Measurements from ENCODE around the gene METRNL.
"Not testable (repeated sequence)": the region's sequence is repeated elsewhere in the genome, so short reads cannot be mapped to it uniquely, and the experiment has no call there.

The METRNL gene

DNA sequence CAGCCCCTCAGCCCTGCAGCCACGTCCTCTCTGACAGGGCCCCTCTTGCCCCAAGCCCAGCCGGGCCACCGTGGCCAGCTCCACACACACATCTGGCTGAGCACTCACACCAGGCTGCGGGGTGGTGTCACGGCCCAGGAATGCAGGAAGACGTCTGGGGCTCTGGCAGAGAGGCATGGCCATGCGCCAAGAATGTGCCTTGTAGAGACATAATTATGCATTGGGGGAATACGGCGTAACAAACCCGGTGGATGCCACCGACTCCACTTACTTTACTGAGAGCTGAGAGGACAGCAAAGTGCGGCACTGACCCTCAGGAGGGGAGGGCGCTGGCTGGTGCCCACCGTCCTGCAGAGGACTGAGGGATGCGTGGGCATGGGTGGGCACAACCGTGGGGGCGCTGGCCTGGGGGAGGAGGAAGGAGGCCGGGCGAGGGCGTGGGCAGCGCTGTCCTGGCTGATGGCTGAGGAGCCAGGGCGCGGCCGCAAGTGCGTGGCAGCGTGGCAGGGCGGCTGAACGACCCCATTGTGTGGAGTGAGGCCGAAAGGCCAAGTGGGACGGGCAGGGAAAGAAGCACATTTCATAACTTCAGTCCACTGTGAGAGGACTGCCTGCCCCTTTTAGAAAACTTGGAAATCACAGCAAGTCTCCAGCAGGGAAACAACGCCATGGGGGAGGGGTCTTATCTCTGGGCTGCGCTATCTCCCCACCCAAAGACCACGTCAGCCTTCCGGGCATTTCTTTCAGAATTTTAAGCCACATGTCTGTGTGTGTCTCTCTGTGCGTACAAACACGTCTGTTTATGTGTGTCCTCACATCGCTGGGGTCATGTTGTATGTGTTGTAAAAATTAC lies 30.6 kb downstream of the METRNL start:
- no peak for DNase-seq

DNA sequence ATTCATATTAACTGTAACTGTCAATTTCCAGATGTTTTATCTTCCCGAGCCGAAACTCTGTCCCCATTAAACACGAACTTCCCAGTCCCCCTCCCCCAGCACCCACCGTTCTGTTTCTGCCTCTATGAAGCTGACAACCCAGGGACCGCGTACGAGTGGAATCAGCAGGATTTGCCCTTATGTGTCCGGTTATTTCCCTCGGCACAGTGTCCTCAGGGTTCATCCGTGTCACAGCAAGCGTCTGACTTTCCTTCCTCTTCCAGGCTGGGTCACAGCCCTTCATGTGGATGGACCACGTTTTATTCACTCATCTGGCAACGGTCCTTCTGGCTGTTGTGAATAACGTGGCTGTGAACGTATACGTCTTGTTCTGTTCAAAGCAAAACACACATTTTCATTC lies 31.3 kb downstream of the METRNL start:
- DNase-seq, result no peak

DNA sequence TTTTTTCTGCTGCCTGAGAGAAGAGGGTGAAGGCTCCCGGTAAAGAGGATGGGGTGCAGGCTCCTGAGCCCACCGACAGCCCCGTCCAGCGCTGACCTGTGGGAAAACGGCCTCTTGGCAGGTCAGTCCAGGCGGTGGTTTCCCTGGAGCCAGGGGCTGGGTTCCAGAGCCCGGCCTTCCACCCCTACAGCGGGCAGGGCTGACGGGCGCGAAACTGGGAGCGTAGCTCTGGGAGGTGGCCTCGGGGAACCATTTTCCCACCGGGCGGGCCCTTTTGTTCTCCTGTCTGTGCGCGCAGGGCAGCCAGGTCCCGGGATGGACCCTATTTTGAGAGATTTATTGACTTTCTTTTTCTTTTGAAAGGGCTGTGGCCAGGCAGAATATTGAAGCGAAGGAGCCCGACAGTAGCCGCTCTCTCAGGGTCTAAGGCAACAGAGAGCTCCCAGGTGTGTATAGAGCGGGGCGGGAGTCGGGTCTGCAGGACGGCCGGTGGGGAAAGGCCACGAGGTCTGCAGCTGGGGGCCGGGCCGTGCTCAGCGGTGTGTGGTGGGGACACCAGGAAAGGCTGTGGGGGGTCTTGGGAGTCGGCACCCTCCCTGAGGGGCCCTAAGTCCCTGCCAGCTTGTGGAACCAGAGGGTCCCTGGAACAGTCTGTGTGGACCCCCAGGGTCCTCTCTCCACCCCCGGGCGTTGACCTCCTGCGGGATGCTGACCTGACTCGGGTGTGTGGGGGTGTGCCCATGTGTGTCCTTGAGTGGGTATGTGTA lies 32.3 kb downstream of the METRNL start:
- no peak for DNase-seq

DNA sequence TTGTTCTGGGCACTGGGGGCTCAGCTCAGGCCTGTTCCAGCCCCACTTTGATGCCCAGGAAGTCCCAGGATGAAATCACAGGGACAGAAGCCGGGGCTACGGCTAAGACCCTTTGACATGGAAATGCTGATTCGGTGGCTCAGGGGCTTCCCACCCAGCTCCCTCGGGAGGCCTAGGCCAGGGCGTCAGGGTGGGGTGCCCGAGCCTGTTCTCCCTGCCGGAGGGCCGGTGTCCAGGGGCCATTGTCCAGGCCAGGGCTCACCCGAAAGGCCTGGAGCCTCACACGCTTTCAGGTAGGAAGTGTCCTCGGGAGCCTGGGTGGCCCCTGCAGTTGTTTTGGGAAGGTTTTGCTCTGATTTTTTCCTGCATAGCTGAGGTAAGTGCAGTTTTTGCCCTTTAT lies 34.0 kb downstream of the METRNL start:
- DNase-seq, result no peak

DNA sequence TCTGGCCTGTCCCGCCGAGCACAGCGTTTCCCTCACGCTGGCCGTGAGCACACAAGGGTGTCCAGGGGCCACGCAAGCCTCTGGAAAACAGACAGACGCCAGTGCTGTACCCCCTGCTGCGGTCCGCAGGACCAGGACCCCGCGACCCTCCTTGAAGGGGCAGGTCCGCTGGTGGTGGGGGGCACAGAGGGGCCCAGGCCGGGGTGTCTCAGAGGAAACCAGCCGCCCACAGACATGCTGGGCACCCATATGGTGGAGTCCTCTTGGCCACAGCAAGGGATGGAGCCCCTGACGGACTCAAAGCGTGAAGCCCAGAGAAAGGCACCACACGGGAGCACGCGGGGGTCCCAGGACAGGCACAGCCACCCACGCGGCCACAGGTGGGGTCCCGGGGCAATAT lies 34.4 kb downstream of the METRNL start:
- no peak for DNase-seq

DNA sequence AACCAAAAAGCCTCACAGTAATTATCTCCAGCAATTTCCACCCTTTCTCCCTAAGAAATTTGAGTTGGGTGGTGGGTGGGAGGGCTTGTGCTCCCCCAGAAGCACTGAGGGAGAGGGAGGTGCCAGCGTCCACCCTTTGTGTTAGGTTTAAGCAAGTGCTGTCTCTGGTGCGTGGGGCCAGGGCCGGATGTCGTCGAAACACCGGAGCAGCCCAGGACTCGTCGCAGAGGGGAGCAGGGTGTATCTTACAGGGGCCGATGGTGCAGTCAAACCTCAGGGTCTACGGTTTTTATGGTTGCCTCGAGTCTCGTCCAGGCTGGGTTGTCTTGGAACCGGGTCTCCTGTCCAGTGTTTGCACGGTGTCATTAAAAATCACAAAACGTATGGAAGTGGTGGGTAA lies 35.3 kb downstream of the METRNL start:
- DNase-seq, result no peak

DNA sequence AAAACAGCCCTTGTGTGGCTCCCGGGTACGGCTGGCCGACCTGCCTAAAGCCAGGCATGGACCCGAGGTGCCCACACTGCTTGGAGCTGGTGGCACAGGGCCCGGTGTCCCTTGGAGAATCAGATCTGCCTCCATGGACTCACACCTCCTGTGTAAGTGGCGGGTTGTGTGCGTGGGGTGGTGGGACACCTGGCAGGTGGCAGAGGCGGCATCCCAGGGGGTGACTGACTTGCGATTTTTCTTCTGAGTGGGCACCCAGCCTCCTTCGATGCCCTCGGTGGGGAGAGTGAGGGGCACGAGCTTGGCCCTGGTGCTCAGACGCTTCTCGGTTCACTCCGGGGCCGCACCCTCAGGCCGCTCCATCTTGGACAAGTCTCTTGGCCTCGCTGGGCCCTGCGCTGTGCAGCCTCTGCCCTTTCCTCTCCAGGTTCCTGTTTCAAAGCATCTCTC lies 35.8 kb downstream of the METRNL start:
- DNase-seq, result no peak

DNA sequence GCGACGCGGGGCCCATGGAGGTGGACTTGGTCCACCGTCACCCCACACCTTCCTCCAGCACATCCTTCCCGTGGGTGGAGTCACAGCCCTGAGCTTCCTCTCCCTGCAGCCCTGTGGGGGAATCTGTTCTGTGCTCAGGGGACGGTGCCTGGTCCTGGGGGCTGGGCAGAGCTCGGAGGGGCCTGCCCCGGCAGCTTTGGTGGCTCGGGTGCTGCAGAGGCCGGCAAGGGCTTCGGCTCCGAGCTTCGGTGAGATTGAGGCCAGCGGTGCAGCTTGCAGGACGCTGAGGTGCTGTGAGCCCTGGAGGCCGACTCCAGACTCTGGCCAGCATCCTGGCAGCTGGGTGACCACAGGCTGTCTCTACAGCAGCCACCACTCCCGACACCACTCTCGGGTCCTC lies 36.4 kb downstream of the METRNL start:
- no peak for DNase-seq

DNA sequence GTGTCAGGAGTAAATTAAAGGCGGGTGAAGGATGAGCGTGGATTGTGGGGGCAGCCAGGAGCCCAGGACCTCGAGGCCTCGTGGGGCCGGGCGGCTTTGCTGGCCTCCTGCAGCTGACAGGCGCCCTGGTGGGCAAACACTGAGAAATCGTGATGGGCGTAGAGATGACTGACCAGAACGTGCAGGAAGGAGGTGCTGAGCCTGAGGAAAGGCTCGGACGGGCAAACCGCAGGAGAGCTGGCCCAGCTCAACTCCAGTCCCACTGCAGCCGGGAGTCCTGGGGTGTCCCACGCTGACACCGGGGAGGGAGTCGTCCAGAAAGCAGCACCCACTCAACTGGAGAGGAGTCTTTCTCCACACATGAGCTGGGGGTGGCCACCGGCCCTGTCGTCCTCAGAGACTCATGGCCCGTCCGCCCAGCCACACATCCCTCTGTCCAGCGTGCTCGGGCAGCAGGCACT lies 36.9 kb downstream of the METRNL start:
- DNase-seq, result no peak

DNA sequence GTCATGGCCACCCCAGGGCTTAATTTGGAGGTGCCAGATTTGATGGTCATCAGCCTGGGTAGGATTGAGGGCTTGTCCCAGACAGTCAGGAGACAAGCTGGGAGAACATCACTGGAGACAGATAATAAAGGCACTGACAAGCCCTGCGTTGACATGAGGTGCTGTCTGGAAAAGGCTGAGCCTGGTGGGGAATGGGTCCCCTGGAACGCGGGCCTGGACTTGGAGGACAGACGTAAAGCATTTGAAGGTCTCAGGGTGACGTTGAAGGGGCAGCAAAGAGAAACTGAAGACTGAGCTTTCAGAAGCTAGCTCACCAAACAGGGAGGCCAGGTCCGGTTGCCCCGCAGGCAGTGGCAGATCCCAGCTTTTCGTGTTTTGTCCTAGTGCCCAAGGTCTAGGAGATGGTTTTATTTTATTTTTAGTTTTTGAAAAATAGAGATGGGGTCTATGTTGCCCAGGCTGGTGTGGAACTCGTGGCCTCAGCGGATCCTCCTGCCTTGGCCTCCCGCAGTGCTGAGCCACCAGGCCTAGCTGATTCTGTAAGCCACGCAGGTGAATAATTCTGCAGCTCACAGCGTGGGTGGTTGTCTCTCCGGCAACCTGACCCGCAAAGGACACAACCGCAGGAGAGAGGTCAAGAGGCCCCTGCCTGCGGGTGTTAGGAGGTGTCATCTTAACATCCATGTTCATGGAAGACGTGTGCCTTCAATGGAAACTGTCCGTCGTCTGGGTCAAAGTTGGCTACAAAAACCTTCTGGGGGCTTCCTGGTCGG lies 37.6 kb downstream of the METRNL start:
- DNase-seq, result no peak

DNA sequence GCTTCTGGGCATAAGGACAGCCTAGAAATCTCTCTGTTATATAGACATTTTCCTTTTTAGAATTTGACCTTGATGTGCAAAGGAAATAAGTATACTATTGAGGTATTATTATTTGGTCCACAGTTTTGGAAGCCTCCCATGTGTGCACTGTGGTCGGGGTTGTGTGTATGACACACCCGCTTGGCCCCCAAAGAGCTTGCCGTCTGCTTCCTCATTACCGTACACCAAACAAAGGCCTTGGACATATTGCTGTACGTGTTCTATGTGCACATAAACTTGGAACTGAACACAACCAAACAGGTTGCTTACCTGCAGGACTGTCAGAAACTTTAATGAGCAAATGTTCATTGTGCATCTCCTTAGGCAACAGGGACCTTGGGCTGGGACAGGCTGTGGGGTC lies 38.2 kb downstream of the METRNL start:
- DNase-seq, result no peak

DNA sequence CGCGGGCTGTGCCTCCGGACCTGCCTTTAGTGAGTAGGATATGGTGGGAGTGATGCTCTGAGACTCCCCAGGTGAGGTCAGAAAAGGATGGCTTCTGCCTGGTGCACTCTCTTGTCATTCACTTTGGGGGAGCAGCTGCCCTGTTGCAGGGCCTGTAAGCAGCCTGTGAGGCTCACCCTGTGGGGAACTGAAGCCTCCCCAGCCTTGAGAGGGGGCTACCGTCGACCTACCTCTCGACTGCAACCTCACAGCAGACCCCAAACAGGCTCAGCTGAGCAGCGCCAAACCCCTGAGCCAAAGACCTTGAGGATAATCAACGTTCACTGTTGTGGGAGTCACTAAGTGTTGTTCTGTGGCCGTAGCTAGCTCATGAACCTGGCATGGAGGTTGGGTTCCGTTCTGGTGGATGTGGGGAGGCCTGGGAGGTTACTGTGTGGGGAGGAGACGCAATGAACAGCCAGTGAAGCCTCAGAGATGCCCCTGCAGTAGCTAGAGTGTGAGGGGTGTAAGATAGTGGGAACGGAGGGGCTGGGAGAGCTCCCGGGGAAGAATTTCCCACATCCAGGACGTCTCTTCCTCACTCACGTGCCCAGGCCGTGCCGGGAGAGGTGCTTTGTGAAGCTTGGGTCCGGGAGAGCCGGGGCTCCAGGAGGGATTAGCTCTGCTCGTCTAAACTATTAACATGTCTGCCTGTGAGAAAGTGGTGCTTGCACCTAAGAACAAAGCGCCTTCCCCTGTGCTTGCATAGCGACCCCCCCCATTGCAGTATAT lies 38.8 kb downstream of the METRNL start:
- no peak for DNase-seq

DNA sequence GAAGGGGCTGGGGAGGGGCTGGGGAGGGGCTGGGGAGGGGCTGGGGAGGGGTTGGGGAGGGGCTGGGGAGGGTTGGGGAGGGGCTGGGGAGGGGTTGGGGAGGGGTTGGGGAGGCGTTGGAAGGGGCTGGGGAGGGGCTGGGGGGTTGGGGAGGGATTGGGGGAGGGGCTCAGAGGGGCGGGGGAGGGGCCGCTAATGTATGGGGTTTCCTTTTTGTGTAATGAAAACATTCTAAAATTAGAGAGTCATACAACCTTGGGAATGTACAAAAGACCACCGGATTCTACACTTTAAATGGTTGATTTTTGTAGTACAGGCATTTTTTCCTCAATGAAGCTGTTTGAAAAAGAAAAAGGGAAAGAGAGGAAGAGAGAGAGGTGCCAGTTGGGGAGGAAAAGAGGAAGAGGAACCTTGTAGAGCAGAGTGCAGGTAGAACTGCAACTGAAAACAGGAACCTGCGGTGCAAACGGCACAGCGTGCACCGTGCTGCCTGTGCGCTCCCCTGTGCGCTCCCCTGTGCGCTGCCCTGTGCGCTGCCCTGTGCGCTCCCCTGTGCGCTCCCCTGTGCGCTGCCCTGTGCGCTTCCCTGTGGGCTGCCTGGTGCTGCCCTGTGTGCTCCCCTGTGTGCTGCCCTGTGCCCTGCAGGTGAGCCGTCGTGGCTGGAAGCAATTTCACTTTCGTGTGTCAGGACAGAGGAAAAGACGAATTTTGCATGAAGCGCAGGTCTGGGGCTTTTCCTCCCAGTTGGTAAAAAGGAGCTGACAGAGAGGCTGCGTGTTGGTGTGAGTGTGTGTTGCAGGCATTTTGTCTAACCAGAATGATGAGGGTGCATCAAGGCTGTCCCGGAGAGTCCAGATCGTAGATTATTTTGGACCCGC lies 40.8 kb downstream of the METRNL start:
- DNase-seq, result no peak

DNA sequence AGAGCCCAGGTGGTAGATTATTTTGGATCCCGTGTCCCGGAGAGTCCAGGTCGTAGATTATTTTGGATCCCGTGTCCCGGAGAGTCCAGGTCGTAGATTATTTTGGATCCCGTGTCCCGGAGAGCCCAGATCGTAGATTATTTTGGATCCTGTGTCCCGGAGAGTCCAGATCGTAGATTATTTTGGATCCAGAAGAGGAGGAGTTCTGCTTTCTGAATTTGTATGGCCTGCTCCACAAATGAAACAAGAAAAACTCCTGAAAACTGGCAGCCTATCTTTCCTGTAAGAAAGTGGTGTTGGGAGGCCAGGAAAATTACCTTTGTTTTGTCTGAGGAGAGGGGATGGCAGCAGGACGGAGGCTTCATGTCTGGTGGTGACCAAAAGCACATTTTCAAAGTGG lies 42.1 kb downstream of the METRNL start:
- DNase-seq, result not testable (repeated sequence)

DNA sequence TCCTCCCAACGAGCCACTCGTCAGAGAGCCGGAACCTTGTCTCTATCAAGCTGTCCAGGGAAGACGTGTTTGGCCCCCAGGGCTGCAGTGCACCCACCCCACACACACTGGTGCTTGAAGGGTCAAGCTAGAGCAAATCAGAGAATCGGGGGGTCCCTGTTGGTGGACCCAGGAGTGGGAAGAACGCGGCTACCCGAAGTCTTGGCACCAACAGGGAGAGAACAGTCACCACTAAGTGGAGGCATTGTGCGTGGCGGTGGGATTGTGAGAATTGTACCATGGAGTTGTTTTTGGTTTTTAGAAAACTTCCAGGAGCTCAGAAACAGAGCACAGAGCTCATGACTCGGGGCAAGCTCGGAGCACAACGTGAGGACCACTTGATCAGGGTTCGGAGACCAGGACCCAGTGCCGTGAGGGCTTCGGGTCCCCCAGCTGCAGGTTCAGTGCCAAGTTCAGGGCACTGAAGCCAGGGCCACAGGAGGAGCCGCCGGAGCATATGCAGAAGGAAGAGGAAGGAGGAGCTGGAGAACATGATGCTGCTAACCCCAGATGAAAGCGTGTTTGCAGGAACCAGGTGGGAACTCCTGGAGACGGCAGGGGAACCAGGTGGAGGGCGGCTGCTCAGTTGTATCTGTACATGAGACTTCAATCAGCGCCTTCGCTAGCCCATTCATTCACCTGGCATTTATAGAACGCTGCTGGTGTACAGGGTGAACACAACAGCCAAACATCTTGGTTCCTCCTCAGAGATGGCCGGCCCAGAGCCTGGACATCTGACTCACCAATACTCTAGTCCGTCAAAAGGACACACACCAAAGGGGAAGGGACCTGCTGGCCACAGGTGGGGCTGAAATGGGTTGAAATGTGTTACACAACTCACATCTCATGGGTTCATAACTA lies 42.8 kb downstream of the METRNL start:
- DNase-seq, result no peak

DNA sequence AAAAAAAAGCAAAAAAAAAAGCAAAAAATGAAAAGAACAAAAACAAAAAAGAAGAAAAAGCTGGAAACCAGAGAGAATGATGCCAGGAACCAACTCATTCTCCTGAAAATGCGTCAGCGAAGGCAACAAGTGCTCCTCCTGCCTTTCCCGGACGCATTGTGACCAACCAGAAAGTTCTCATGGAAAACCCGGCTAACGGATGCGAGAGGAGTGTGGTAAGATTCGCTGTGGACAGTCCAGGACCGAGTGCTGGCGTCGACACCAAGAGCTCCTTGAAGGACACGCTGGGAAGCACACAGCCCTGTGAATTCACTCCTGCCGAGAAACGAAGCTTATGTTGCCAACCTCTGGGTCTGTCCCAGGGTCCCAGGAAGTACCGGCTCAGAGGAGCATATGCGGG lies 43.4 kb downstream of the METRNL start:
- DNase-seq, result no peak

DNA sequence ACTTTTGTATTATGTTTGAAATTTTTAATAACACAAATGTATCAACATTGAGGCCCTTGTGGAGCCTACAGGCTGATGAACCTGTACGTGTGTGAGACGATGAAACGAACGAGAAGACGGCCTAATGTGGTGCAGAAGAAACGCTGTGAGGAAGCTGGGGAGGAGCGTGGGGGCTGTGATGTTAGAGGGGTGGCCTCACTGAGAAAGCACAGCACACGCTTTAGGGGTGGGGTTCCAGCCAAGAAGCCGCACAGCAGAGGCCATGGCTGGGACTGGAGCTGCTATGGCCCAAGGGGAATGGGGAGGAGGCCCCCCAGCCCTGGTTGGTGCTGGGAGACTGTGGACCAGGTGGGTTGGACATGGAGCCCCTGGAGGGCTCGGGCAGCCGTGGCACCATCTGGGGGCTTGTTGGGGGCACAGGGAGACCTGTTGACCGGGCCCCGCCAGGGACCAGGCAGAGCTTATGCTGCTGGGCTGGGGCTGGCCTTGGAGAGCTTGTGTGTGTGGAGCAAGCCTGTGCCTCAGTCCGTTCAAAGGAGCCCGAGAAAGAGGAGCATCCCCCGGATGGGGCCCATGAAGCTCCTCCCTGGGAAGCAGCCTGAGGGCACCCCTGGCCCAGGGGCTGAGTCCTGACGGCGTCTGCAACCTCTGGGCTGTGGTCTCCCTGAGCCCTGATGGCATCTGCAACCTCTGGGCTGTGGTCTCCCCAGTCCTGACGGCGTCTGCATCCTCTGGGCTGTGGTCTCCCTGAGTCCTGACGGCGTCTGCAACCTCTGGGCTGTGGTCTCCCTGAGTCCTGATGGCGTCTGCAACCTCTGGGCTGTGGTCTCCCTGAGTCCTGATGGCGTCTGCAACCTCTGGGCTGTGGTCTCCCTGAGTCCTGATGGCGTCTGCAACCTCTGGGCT lies 44.7 kb downstream of the METRNL start:
- DNase-seq, result no peak

DNA sequence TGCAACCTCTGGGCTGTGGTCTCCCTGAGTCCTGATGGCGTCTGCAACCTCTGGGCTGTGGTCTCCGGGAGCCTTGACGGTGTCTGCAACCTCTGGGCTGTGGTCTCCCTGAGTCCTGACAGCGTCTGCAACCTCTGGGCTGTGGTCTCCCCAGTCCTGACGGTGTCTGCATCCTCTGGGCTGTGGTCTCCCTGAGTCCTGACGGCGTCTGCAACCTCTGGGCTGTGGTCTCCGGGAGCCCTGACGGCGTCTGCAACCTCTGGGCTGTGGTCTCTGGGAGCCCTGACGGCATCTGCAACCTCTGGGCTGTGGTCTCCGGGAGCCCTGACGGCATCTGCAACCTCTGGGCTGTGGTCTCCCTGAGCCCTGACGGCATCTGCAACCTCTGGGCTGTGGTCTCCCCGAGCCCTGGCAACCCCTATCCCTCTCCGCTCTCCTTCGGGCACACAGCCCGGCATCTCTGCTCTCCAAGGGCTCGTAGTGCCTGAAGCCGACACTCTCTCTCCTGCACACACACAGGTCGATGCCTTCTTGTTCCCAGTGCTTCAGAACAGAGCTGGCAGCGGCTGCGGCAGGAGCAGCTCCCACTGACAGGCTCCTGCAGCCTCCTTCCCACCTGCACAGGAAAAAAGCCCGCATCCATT lies 45.6 kb downstream of the METRNL start:
- DNase-seq, result no peak

Data from activated effector memory CD4-positive, alpha-beta T cell treated with Interleukin-2 at 50 U/mL for 16 hours (primary cell).